HG03469 (cell line): ENCODE measurements around the gene KCNQ5.
"Not testable (repeated sequence)": the region's sequence is repeated elsewhere in the genome, so short reads cannot be mapped to it uniquely, and the experiment has no call there.

Experiments
- ATAC-seq: cut with Tn5 transposase; IDR thresholded peaks from one replicate; pipeline ENCODE4 v1.9.1; 2021; ENCODE audit warnings: mild to moderate bottlenecking, moderate library complexity, moderate number of reproducible peaks; ENCODE audit not compliant: unreplicated experiment

KCNQ5 gene

GRCh38 chr6:72946774-72947173 lies 324.9 kb downstream of the KCNQ5 start:
- ATAC-seq, result no peak

GRCh38 chr6:72947534-72947933 lies 325.7 kb downstream of the KCNQ5 start:
- no peak for ATAC-seq

GRCh38 chr6:72948153-72948552 lies 326.3 kb downstream of the KCNQ5 start:
- ATAC-seq, result no peak

GRCh38 chr6:72950114-72950860 lies 328.4 kb downstream of the KCNQ5 start:
- ATAC-seq, result no peak

GRCh38 chr6:72952808-72953630 lies 331.2 kb downstream of the KCNQ5 start:
- ATAC-seq, result no peak

GRCh38 chr6:72953971-72954381 lies 332.1 kb downstream of the KCNQ5 start:
- ATAC-seq, result no peak

- no peak for ATAC-seq
These were observed 332.9 kb downstream of the KCNQ5 start for GRCh38 chr6:72954716-72955115.

GRCh38 chr6:72955666-72956065 lies 333.8 kb downstream of the KCNQ5 start:
- ATAC-seq, result no peak

GRCh38 chr6:72956272-72956671 lies 334.4 kb downstream of the KCNQ5 start:
- ATAC-seq, result no peak

- ATAC-seq, result no peak
These were observed 338.0 kb downstream of the KCNQ5 start for GRCh38 chr6:72959821-72960220.

- no peak for ATAC-seq
These were observed 342.1 kb downstream of the KCNQ5 start for GRCh38 chr6:72963946-72964345.

- ATAC-seq, result no peak
These were observed 344.9 kb downstream of the KCNQ5 start for GRCh38 chr6:72966628-72967280.

GRCh38 chr6:72967329-72967728 lies 345.5 kb downstream of the KCNQ5 start:
- ATAC-seq, result no peak

GRCh38 chr6:72968704-72969103 lies 346.8 kb downstream of the KCNQ5 start:
- no peak for ATAC-seq

- no peak for ATAC-seq
These were observed 347.8 kb downstream of the KCNQ5 start for GRCh38 chr6:72969666-72970065.

- no peak for ATAC-seq
These were observed 350.7 kb downstream of the KCNQ5 start for GRCh38 chr6:72972579-72972978.

- ATAC-seq, result no peak
These were observed 352.4 kb downstream of the KCNQ5 start for GRCh38 chr6:72974276-72974675.

GRCh38 chr6:72975352-72975752 lies 353.5 kb downstream of the KCNQ5 start:
- ATAC-seq, result no peak

- no peak for ATAC-seq
These were observed 354.6 kb downstream of the KCNQ5 start for GRCh38 chr6:72976484-72976883.

GRCh38 chr6:72977114-72977513 lies 355.2 kb downstream of the KCNQ5 start:
- peak; percentile 82 for ATAC-seq

- not testable (repeated sequence) for ATAC-seq
These were observed 356.9 kb downstream of the KCNQ5 start for GRCh38 chr6:72978808-72979207.
